GM19463 (cell line): ENCODE measurements around the gene NSFL1C.
A peak's percentile ranks its signal among the peaks of the same experiment; 100 is the strongest.
"Not testable (repeated sequence)": the region's sequence is repeated elsewhere in the genome, so short reads cannot be mapped to it uniquely, and the experiment has no call there.

Experiments
- ATAC-seq: cut with Tn5 transposase; IDR thresholded peaks from one replicate; pipeline ENCODE4 v1.9.1; 2021; ENCODE audit warnings: mild to moderate bottlenecking, moderate library complexity; ENCODE audit not compliant: unreplicated experiment

NSFL1C gene

DNA sequence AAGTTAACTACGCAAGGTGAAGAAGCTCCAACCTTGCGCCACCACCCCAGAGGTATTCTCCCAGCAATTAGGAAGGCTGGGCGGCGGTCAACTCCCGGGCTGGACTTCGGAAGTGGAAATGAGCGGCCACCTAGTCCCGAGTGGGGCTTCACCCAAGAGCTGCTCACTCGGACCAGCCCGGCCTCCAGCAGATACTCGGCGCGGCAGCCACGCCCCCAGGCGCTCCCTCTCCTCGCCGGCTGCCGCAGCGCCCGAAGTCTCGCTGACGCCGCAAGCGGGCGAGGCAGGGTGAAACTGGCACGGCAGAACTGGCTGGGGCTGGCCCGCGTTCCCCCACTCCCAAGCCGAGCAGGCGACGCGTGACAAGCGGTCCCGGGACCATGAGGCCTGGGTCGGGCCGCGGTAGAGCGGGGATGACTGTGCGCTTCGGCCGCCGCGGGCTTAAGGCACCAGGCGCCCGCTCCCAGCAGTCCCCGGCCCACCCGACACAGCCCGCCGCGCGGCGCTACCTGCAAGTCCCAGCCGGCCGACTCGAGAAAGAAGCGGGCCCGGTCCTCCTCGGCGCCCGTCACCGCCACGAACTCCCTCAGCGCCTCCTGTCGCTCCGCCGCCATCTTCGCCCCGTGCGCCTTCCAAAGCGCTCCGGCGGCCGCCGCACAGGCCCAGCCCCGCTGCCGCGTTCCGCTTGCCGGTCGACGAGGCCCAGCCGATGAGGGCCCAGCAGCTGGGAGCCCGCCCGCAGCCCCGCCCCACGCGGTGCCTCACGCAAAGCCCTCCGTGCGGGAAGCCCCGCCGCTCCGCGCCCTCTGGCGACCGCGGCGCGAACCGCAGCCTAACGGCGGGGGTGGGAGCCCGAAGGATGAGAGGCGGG, at the start of gene NSFL1C:
Gene NSFL1C (minus strand): TSS at position 639 of the 871 bp plus-strand sequence. CDS start 25 bp downstream, at position 614.
- peak; percentile 86 for ATAC-seq

DNA sequence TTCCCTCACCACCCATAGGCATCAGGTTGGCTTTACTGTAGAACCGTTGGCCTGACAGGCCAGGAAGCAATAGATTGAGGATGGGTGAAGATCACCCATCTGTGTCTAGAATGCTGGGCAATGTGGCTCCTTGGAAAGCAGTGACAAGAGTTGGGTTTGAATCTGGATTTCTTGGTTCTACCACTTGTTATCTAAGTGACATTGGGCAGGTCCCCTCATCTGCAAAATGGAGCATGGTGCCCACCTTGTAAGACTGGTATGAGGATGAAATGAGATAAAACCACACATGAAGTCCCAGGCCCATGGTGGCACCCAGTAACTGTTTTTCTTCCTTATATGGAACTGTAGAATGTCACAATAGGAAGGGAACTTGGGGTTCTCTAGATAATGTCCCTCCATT, 47.2 kb upstream of the NSFL1C start:
- ATAC-seq: no peak

DNA sequence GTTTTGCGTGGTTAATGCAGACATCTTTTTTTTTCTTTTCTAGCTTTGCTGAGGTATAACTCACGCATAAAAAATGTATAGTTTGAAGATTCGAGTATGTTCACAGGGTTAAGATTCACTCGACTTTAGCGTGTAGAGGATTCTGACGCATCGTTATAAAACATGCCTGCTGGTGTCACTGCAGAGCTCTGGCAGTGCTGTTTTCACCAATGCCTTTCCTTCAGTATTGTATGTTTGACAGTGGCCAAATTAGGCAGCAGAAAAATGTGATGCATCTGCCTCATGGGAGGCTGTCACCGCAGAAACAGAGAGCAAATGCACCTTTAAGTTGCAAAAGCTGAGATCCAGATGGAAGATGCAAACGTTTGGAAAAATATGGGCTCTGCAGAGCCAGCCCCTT, 42.6 kb upstream of the NSFL1C start:
- ATAC-seq: no peak

DNA sequence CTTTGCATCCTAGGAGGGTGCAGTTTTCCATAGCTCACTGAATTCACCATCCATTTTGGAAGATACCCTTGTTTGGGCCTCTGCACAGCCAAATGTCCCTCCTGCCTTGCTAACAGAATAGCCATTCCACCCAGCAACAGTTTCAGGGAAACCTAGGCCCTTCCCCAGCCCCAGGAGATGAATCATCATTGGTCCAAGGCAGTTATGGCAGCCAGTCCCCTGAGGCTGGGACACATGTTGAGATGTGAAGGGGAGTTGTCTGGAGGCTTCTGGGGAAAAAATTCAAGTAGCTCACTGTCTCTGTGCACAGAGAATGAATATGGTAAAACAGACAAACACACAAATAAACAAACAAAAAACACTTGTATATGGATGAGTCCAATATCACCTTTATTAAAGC, 41.9 kb upstream of the NSFL1C start:
- no peak for ATAC-seq

DNA sequence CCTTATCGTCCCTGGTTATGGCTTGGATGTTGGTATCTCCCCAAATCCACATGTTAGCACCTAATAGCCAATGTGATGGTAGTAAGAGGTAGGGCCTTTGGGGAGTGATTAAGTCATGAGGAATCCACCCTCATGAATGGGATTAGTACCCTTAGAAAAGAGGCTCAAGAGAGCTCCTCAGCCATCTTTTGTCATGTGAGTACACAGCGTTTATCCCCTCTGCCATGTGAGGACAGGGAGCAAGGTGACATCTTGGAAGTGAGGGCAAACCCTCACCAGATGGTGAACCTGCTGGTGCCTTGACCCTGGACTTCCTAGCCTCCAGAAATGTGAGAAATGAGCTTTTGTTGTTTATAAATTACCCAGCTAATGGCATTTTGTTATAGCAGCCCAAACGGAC, 40.6 kb upstream of the NSFL1C start:
- ATAC-seq: no peak

DNA sequence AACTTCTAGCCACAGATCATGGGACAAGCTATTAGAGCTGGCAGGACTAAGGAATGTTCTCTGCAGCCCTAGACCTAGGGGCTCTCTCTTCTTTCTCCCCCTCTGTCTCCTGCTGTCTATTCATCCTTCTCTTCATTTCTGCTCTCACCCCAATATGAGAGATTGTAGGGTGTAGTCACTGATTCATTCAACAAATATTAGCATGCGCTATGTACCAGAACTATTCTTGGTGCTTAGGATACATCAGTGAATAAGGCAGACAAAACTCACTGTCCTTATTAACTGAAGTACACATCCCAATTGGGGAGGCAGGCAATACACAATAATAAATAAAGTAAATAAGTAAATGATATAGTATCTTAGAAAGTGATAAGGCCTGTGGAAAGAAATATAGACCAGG, 39.2 kb upstream of the NSFL1C start:
- ATAC-seq: no peak

DNA sequence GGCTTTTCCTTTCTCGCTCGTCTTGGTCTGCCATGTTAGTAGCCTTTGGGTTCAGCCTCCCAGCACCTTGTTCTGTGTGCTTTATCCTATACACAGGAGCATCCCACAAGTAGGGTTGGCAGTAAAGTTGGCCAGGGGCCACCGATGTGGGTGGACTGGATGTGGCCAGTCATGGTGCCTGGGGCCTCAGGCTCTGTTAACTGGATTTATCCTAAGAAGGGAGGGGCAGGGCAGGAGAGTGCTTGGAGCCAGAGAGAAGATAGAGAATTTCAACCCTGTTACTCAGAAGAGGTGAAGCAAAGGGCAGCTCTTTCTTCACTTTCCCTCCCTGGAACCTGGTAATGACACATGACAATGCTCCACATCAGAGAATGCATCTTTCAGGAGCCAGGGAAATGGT, 38.7 kb upstream of the NSFL1C start:
- ATAC-seq: no peak

DNA sequence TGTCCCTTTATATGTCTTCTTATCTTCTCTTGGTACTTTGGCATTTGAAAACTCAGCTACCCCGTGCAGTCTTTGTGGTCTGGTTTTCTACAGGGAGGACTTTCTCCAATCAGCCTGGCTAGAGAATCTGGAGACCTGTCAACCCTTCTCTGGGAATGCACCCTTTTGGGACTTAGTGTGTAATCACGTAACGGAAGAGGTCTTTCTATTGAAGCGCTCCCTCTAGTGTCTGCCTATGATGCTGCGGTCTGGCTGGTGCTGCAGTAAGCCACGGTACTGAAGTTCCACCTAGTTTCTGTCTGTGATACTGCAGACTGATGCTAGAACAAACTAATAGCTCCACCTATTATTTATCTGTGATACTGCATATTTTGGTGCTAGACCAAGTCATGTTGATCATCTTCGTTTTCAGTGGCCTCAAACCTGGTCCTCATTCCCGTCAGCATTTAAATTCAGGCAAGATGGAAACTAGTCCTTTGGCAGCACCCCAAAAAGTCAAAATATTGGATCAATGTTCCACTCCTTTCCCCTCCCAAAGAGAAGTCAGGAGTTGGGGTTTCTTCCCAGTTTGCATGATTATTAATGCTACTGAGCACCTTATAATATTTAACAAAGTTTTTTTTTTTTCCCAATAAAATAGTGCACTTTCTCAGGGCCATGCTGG, 37.0 kb upstream of the NSFL1C start:
- peak; percentile 80 for ATAC-seq

DNA sequence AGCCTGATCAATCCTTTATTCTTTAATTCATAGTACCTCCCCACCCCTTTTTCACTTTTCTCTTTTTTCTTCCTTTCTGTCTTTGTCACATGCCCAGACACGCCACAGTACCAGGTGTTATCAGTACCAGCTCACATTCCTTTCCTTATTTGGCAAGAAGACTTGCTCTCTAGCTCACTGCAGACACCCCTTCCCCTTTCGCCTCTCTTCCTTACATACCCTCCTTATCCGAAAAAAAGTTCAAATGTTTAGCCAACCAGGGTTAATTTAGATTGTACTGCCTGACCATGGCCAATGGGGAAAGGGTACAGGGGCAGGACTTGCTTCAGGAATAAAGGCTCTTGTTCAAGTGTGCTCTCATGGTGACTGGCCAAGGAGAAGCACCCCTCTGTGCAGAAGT, 33.8 kb upstream of the NSFL1C start:
- ATAC-seq: no peak

DNA sequence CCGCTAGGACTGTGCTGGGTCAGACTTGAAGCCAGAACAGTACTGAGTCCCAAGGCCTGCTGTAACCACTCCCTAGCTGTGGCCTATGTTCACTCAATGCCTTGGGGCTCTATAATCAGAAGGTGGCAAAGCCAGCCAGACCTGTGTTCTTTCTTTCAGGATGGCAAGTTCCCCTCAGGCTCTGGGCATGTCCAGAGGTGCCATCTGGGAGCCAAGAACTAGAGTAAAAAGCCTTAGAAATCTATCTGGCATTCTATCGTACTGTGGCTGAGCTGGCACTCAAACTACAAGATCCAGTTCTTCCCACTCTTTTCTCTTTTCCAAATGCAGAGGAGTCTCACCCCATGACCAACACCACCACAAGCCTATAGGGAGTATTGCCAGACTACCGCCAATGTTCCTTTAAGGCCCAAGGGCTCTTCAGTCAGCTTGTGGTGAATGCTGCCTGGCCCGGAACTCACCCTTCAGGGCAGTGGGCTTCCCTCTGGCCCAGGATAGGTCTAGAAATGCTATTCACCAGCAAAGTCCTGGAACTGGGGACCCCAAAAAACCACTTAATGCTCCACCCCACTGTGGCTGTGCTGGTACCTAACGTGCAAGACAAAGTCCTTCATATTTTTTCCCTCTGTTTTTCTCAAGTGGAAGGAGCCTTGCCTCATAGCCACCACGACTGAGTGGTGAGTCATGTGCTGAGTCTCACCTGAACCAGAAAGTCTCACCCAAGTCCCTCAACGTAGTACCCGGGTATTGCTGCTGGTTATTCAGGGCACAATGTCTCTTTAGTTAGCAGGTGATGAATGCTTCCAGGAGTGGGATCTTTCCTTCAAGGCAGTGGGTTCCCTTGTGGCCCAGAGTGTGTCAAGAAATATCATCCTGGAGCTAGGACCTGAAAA, 33.1 kb upstream of the NSFL1C start:
- ATAC-seq: no peak

DNA sequence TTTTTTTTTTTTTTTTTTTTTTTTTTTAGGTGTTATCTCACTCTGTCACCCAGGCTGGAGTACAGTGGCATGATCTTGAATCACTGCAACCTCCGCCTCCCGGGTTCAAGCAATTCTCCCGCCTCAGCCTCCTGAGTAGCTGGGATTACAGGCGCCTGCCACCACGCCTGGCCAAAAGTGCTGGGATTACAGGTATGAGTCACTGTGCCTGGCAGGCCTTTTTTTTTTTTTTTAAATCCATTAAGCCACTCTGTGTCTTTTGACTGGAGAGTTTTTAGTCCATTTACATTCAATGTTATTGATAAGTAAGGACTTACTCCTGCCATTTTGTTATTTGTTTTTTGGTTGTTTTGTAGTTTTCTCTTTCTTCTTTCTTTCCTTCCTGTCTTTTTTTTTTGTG, 30.7 kb upstream of the NSFL1C start:
- not testable (repeated sequence) for ATAC-seq

DNA sequence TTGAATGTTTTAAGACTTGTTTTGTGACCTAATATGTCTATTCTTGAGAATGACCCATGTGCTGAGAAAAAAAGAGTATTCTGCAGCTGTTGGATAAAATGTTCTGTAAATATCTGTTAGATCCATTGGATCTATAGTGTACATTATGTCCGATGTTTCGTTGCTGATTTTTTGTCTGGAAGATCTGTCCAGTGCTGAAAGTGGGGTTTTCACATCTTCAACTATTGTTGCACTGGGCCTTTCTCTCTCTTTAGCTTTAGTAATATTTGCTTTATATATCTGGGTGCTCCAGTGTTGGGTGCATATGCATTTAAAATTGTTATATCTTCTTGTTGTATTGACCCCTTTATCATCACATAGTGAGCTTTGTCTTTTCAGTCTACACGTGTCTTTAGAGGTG, 30.3 kb upstream of the NSFL1C start:
- ATAC-seq: no peak

DNA sequence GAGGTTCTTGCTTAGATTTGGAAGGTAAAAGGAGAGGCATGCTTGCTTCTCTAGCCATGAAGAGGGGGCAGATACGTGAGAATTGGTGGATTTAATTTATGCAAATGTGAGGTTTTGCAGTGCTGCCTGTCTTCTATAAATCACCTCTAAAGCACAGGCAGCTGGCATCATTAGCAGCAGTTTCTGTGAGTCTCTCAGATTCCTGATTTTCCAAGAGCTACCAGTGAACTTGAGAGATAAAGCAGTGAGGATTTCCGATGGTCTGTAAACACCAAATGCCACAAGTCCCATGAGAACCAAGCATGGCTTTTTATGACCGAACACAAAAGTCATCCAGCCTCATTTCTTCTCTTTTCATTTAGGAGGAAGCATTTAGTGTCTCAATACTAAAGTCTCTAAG, 27.8 kb upstream of the NSFL1C start:
- no peak for ATAC-seq

DNA sequence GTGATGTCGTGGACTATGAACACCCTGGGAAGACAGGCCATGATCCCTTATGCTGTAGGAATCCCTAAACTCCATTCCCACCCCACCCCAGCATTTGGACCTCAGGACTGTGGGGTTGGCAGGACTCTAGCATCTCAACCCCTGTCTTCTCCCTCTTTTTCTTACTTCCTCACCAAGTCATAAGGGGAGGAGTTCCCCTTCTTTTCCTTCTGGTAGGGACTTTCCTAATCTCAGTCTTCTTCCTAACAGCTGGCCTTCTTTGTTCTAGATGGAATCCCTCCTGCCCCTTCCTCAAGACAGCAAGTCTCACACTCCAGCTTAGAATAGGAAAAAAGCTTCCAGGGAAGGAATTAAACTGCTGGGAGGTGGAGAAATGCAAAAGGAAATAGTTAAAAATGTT, 26.9 kb upstream of the NSFL1C start:
- ATAC-seq: no peak

DNA sequence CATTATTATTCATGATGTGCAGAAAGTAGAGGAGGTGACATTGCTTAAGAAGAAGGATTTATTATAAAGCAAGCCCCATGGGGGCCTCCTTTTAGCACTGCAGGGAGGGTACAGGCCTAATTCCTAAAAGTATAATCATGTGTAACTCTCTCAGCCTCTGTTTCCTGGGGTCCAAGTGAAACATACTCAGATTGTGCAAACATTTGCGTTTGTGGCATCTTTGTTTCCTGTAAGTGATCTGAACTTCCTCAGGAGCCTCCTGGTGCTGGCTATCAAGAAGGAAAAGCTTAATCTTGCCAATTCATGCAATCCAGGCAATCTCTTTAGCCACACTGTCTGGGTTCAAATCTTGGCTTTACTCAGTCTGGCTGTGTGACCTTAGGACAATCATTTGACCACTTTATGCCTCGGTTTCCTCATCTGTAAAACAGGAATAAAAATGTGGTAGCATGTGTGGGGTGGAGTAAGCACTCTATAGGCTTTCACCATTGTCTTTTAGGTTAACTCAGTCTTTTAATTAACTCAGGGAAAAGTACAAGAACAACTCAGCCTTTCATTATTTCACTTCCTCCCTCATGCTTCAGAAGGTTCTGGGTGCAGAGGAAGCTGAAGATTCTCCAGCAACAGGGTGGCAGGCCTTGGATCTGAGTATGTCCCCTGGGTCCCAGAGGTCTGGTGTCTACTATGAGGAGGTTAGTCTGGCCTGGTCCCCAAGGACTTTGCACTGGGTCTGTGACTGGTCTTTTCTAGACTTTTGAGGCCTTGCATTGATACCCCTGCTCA, 25.4 kb upstream of the NSFL1C start:
- no peak for ATAC-seq

DNA sequence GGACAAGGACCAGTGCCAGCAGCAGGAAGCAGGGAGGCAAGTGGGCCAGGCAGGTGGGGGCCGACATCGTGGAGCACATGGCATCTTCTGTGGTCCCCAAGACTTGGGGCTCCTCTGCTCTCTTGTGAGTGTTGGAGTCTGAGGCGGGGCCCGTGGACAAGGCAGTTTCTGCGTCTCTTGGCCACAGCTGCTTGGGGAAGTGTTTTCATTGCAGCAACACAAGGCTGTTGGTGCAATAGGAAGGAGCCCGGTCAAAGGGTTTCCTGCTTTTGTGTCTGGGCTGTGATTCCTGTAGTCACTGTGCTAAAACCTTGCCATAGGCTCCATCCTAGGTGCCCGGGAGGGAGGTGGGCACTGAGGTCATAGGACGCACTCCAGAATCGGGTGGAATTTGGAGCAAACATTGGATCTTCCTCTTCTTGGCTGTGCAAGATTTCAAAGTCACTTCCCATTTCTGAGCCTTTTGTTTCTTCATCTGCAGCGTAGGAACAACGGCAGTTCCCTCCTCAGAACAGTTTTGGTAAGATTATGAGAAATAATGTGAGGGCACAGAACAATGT, 24.7 kb upstream of the NSFL1C start, which contains the start of gene SIRPB2:
Gene SIRPB2 (minus strand): TSS at position 140 of the 560 bp plus-strand sequence. CDS start 61 bp downstream, at position 79.
- ATAC-seq: no peak

DNA sequence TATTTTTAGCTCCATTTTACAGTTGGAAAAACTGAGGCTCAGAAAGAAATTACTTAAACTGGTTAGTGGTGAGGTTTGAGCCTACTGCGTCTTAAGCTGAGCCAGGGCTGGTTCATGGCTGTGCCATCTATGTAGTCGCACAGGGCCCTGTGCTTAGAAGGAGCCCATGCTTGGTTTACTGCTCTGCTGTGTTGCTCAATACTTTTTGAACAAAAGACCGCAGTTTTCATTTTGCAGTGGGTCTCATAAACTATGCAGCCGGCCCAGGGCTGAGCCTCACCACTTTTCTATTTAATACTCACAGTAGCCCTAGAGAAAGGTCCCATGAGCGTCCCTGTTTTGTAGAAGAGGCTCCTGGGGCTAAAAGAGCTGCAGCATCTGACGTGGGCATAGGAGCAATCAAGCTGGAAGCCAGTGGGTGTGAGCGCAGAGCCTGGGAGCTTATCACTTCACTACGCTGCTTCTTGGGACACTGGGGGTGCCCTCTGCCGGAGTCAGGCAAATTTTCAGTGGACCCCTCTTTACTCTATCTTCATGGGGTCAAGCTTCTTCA, 24.1 kb upstream of the NSFL1C start:
- no peak for ATAC-seq

DNA sequence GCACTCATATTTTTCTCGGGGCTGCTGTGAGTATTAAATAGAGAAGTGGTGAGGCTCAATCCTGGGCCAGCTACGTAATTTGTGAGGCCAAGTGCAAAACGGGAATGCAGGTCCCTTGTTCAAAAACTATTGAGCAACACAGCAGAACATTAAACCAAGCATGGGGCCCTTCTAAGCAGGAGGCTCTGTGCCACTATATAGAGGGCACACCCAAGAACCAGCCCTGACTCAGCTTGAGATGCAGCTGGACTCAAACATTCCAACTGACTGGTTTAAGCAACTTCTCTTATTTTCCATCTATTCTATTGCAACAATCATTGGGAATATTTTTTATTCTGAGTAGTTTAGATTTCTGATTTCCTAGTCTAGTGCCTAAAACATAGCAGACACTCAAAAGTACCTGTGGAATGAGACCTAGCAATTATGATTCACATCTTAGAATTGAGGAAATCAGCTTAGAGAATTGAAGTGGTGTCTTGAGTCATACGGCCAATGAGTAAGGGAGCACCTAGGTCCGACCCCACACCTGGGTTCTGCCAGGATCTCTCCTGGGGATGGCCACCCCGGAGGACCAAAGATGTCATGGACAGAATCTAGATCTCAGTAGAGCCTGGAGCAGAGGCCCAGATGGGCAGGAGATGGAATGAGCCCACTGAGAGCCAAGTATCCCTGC, 23.3 kb upstream of the NSFL1C start:
- no peak for ATAC-seq

DNA sequence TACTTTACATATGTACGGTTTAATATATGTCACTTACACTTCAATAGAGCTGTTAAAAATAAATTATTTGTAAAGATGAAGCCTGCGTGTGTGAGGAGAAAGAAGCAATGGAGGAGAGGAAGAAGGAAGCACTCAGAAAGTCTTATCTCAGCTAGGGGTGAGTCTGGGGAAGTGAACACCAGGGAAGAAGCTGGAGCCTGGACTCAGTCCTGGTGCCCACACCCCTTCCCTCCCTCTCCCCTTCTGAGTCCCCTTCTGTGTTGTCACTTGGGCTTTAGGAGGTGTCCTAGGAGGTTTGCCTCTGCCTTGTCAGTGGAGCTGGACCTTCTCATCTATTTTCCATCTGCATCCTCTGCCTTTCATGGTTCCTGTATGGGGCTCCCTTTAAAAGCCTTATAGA, 22.7 kb upstream of the NSFL1C start:
- no peak for ATAC-seq
